ENCODE results near the gene PAFAH1B1.

Gene PAFAH1B1

DNA sequence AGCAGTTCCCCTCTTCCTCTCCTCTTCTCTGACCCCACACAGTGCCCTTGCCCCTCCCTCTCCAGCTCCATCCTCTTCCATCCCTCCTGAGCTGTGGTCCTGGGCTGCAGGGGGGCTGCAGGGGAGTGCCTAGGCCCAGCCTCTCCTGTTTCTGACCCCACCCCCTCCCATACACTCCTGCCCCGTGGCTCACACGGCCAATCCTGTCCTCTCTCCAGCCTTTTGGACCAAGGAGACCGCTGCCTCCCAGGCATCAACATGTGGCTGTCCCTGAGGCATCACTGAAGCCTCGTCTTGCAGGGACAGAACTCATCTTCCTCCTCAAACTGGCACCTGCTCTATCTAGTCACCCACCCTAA, 111.4 kb downstream of the PAFAH1B1 start:
- TF ChIP-seq CTCF (IDR thresholded peaks at IDR 0.05; ENCODE audit: low read depth, low read length, missing control alignments): no peak
- DNase-seq (ENCODE audit: low read depth): no peak
- H3K4me3 ChIP-seq (ENCODE audit: low read depth, low read length): no peak overlapping the region

- H3K4me3 ChIP-seq (ENCODE audit: low read depth, low read length): no peak overlapping the region
- no peak for DNase-seq (ENCODE audit: low read depth)
- no peak for TF ChIP-seq CTCF (IDR thresholded peaks at IDR 0.05; ENCODE audit: low read depth, low read length, missing control alignments)
These were observed 111.8 kb downstream of the PAFAH1B1 start for GRCh38 chr17:2705263-2705662.

GRCh38 chr17:2705888-2706795, 112.7 kb downstream of the PAFAH1B1 start:
- no peak for TF ChIP-seq CTCF (IDR thresholded peaks at IDR 0.05; ENCODE audit: low read depth, low read length, missing control alignments)
- no peak for DNase-seq (ENCODE audit: low read depth)
- H3K4me3 ChIP-seq (ENCODE audit: low read depth, low read length): no peak overlapping the region

DNA sequence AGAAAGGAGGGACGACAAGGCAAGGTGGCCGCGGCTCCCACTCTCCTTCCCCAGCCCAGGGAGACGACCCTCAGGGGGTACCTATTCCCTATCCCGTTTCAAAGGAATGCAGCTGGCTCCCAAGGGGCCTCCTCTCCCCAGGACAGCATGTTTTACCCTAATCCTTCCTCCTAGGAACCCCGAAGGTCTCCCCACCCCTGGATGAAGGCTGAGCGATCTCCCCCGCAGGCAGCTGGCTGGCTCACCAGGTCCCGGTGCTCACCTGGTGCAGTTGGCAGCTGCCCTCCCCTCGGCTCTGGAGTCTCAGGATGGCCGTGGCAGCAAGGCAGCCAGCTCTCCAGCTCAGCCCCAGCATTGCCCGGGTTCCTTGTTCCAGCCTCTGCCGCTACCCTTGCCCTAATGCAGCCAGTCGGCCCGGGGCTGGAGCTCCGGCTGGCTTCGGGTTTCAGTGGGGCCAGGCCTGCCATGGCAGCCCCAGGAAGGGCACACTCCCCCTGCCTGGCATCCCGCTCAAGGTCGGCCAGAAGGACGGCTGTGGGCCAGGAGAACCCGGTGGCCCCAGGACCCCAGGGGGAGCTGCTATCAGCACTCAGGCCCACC, 113.6 kb downstream of the PAFAH1B1 start:
- DNase-seq (ENCODE audit: low read depth): no peak
- TF ChIP-seq CTCF (IDR thresholded peaks at IDR 0.05; ENCODE audit: low read depth, low read length, missing control alignments): no peak
- no peak overlapping the region for H3K4me3 ChIP-seq (ENCODE audit: low read depth, low read length)

DNA sequence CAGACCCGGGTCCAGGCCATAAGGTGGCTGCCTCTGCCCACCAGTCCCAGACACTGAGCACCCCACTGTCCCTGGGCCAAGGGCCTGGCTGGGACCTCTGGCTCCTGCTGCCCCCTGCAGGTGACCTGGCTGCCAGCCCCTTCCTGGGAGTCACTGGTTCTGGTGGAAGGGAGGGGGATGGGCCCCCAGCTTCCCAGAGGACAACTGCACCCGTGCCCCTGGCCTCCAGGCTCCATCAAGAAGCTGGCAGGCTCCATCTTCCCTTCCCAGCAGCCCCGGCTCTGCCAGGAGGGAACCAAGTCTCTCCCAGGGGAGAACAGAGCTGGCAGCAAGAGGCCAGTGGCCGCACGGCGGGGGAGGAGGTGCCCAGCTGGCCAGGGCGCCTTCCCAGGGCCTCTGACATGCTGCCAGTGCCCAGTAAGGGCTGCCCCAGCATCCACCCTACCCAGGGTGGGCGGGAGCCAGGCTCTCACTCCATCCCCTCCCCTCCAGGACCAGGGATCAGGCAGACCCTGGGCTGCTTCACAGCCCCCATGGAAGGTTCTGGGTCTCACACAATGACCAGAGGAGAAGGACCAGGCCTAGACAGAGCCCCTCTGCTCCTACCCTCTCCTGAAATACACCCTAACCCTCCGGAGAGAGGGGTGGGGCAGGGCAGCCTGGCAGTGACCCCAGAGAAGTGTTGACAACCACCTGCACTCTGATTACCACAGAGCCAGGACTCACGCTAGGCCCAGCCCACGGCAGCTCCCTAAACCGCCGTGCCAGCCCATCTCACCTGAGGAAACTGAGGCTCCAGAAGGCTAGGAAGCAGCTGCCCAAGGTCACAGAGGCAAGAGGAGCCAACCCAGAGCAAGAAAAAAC, 114.5 kb downstream of the PAFAH1B1 start:
- no peak overlapping the region; the same call in 1 of the 2 replicates for H3K4me3 ChIP-seq (ENCODE audit: low read depth, low read length)
- peak; percentile 51 for TF ChIP-seq CTCF (IDR thresholded peaks at IDR 0.05; ENCODE audit: low read depth, low read length, missing control alignments)
- DNase-seq (ENCODE audit: low read depth): no peak

DNA sequence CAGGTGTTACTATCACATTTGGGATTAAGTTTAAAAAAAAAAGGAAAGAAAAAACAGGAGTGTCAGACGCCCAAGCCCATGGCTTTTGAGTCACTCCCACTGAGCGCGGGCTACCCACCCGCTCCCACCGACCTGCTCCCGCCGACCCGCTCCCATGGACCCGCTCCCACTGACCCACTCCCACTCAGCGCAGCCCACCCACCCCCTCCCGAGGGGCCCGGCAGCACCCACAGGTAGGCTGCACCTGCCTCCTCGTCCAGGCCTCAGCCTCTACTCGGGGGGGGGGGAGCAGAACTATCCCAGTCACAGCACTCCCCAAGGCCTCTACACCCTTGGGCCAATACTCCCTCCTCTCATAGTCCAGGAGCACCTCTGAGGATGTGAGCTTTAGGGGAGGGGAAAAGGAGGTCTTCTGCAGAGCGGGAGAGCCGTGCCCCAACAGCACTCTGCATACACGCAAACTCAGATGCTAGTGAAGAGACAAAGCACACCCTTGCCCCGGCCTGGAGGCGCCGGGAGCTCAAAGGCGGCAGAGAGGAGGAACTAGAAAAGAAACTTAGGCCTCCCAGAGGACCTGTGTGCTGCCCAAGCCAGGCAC, 115.2 kb downstream of the PAFAH1B1 start:
- DNase-seq (ENCODE audit: low read depth): no peak
- TF ChIP-seq CTCF (IDR thresholded peaks at IDR 0.05; ENCODE audit: low read depth, low read length, missing control alignments): no peak
- H3K4me3 ChIP-seq (ENCODE audit: low read depth, low read length): peak overlapping the region; percentile 92

Measured in GM12864 (cell line).